GM21717 (cell line): ENCODE results near the gene ARHGAP35.
"Not testable (repeated sequence)": the region's sequence is repeated elsewhere in the genome, so short reads cannot be mapped to it uniquely, and the experiment has no call there.

Experiments used
- ATAC-seq: cut with Tn5 transposase; IDR thresholded peaks from one replicate; pipeline ENCODE4 v1.9.1; 2021; ENCODE audit warnings: mild to moderate bottlenecking, moderate library complexity; ENCODE audit not compliant: unreplicated experiment

ARHGAP35 gene

DNA sequence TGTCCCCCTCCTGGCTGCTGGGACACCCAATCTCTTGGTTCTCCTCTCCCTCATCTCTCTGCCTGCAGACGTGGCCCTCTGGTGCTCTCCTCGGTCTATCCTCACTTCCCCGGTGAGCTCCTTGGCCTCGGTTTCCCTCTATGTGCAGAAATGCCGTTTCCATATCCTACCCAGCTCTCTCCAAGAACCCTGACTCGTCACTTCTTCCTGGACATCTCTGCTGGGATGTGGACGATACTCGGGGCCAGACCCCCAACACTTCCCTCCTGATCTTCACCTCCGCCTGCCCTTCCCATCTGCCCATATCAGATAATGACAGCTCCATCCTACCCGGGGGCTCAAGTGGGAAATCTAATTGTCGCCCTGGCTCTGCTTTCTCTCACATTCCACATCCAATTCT, 18.0 kb upstream of the ARHGAP35 start:
- ATAC-seq, result no peak

DNA sequence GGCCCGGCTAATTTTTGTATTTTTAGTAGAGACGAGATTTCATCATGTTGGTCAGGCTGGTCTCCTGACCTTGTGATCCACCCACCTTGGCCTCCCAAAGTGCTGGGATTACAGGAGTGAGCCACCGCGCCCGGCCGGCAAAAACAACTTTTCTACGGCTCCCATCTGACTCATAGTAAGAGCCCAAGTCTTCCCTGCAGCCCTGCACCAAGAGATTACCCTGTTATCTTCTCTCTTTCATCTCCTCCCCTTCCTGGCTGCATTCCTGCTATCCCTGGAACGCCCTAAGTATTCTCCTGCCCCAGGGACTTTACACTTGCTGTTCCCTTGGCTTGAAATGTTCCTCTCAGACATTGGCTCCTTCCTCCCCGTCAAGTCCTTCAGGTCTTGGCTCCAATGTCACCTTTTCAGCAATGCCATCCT, 16.7 kb upstream of the ARHGAP35 start:
- ATAC-seq, result no peak

DNA sequence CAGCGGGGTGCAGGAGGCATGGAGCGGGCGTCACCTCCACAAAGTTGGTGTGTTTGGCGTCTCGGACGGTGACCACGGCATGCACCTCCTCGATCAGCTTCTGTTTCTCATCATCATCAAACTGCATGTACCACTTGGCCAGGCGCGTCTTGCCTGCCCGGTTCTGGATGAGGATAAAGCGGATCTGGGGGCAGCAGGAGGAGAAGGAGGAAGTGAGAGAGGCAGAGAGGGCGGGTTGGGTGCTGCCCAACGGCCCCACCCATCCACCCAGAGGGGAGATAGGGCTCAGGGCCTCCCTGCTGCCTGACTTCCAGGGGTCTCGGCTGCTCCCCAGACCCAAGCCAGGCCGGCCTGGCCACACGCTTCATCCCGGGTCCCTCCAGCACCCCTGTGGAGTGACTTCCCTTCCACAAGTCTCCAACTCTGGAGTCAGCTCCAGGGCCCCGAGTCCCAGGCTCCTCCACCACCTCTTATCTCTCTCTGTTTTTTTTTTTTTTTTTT, 14.8 kb upstream of the ARHGAP35 start:
- no peak for ATAC-seq

DNA sequence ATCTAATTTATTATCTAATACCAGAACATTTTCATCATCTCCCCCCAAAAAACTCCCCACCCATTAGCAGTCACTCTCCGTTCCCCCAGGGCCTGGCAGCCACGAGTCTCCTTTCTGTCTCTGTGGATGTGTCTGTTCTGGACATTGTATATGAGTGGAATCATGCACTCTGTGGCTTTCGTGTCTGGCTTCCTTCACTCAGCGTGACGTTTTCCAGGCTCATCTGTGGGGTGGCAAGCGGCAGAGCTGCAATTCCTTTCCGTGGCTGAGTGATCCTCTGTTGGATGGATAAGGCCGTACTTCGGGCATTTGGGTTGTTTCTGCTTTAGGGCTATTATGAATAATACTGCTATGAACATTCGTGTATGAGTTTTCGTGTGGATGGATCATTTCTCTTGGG, 13.3 kb upstream of the ARHGAP35 start:
- no peak for ATAC-seq

DNA sequence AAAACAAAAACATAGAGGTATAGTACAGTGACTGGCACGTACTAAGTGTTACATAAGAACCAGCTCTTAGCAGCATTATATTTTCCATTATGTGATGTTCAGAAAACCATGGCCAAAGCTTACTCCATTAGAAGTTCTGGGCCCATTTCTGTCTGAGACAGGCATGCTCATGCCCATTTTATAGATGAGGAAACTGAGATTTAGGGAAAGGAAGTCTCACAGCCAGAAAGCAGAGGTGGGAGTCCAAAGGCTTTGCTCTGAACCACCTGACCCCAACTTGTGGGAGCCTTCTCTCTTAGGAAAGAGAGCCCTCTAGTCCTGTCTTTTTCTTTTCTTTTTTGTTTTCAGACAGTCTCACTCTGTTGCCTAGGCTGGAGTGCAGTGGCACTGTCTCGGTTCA, 12.4 kb upstream of the ARHGAP35 start:
- ATAC-seq, result no peak

DNA sequence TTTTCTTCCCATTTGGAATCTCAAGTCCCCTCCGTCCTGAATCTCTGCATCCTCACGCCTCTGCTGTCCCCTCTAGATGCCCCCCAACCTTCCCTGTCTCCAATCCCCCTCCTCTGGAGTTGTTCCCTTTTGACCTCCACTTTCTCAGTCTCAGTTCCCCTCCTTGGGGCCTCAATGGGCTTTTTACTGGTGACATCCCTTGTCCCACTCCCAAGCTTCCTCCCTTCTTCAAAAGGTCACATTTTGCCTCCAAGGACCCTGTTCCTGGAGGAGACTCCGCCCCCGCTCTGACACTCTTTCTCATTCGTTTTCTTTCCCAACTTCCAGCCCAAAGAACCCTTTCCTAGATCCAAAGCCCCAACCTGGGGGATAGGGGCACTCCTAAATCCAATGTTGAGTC, 11.2 kb upstream of the ARHGAP35 start:
- ATAC-seq, result no peak

DNA sequence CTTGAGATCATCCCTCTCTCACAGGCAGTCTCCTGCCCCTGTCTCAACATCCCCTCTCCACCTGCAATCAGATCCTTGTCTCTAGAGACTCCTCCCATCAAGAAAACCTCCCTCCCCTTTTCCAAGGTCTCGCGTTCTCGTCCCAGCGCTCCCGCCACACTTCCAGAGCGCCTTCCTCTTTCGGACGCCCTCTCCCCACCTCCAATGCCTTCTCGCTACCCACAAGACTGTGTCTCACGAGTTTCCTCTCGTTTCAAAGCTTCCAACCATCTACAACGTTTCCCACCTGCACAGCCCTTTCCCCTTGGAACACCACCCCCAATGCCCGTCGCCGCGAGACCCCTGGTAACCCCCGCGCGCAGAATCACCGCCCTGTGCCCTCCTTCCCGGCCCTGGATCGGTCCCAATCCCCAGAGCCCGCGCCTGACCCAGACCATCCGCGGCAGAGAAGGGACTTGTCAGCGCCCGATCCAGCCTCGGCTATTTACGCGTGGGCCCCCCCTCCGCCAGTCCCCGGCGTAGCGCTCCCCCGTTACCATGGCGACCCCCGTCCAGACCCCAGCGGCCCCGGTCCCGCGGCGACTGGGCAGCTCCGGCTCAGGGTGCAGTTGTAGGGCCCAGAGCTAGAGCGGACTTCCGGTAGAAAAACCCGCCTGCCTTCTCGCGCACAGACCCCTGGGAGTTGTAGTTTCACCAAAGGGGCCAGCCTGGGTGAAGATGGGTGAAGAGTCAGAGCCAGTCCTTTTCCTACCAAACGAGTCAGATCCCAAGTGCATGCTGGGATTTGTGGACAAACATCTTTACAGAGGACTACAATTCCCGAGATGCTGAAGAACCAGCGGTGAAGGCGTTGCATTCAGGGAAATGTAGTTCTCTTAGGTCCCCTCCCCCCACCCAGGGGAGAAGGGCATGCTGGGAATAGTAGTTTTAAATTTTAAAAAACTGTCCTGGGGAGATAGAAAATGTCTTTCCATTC, 10.3 kb upstream of the ARHGAP35 start, which contains the start of gene AP2S1:
Gene AP2S1 (minus strand): TSS at position 619 of the 976 bp plus-strand sequence. CDS start 80 bp downstream, at position 539.
- ATAC-seq, result peak; percentile 78

DNA sequence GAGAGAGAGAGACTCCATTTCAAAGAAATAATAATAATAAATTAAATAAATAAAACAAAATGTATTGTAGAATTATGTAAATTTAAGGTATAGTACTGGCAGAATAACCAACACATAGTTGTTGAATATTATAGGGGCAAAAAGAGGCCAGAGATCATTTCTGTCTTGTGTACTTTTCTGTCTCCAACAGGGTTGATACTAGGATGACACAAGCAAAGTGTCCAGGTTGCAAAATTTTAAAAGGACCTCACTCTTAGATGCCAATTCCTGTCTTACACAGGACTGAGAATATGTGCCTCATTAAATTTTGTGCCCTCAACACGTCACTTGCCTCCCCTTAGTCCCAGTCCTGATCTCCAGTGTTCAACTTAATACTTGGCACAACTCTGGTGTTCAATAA, 8.0 kb upstream of the ARHGAP35 start:
- no peak for ATAC-seq

DNA sequence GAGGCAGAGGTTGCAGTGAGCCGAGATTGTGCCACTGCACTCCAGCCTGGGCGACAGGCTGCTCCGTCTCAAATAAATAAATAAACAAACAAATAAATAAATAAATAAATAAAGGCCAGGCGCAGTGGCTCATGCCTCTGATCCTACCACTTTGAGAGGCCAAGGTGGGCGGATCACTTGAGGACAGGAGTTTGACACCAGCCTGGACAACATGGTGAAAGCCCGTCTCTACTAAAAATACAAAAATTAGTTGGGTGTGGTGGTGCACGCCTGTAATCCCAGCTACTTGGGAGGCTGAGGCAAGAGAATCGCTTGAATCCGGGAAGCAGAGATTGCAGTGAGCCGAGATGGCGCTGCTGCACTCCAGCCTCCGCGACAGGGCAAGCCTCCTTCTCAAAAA, 6.1 kb upstream of the ARHGAP35 start:
- not testable (repeated sequence) for ATAC-seq

DNA sequence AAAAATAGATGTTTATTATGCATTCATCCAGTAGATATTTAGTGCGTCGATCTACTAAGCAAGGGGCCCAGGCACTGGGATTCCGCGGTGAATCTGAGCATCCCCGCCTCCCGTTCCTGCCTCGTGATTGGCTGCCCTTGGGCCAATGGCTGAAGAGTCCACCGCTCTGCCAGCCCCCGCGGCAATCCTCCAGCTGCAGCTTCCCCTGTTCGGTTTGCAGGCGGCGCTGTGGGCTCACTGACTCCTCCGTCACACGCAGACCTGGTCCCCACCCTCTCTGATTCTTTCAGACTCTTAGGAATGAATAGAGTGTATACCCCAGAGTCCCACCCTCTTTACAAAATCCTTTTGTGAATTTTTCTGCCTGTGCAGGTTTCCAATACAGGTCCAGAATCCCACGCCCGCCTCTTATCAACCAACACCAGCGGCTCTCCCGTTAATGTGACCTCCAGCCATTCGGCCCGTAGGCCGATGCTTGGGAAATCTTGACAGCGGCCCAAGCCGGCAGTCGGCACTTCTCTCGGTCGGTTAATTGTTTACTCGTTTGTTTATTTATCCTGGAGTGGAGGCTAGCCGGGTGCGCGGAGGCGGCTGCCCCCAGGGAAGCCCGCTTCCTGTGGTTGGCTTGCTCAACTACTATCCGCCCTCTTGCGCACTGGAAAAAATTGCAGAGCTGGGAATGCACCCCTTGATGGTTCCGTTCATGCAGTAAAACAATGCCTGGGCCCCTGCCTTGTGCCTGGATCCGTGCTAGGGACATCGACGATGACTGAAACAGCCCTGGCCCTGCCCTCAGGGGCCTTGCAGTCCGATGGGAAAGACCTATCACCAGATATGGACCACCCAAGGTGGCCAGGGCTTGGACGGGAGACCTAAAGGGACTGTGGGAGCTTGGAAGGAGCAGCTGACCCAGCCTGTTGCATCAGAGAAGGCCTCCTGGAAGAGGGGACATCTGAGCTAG, 4.5 kb upstream of the ARHGAP35 start:
- peak; percentile 37 for ATAC-seq

DNA sequence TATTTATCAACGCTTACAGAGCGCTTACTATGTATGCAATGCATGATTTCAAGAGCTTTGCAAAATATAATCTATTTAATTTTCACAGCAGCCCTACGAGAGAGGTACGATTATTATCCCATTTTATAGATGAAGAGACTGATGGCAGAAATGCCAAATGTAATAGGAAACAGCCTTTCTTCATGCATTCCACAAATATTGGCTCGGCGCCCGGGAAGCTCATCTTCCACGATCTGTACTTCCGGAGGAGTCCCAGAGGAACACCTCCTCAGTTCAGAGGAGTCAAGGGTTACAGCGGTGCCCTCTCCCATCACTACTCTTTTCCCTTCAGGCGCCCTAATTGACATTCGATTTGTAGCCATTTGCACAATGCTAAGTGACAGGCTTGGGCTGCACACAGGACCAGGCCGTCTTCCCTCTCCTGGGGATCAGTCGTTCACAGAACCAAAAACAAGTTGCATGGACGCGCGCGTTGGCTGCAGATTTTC, 1.1 kb upstream of the ARHGAP35 start:
- ATAC-seq, result peak; percentile 9

DNA sequence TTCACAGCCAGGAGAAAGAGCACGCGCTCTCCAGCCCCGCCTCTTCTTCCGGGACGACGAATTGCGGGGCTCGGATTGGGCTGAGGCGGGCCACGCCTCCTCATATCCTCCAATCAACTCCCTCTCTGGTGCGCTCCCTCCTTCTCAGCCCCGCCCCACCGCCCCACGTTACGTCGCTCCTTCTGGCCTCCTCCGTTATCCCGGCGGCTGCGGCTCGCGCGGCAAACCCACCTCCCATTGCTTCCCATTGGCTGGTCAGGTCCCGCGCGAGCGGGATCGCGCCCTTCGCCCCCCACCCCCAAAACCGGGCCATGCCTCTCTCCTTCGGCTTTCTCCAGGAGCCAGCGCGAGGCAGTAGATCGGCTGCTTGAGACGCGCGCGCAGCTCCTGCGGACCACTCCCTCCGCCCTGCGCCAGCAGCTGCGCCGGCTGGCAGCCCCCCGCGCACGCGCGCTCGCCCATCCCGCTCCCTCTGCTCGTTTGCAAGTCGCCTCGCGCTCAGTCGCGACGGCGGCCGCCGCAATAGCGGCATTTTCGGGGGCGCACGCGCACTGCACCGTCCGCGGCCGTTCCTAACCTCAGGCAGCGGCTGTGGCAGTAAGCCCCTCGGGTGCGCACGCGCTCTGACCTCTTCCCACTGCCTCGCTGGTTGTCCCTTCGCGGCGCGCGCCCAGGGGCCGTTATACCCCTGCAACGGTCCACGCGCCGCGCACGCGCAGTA, 512 bp upstream of the ARHGAP35 start:
- peak; percentile 61 for ATAC-seq

DNA sequence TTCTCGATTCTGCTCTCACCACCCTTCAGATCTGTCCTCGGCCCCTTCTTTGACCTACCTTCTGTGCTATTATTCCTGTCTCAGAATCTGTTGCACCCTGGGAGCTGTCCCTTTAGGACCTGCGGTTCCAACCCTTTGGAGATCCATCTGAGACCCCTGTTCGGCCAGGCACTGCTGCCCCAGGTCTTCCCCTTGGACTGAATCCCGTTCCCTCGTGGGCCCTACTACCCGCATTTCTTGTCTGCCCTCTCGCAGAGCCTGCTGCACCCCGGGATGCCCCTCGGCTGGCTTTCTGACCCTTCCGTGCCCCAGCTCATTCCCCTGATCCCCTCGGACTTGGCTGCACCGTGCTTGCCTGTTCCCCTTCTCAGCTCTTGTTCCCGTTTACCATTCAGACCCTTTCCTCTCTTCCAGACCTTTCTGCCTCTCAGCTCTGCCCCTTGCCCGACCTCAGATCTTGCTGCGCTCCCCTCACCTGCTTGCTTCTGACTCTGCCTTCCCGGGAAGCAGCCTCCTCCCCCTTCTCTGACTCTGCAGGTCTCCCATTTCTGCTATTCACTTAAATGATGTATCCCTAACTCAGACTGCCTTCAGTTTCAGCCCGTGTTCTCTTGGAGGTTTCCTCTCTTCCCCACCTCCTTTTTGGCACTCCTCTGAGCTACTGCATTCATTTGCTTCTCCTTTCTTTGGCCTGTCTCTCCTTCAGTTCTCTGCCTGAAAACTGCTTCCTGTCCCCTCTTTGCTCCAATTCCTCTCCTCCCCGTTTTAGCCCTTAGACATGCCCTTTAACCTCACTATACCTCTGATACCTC, 1.1 kb downstream of the ARHGAP35 start:
- ATAC-seq, result no peak

DNA sequence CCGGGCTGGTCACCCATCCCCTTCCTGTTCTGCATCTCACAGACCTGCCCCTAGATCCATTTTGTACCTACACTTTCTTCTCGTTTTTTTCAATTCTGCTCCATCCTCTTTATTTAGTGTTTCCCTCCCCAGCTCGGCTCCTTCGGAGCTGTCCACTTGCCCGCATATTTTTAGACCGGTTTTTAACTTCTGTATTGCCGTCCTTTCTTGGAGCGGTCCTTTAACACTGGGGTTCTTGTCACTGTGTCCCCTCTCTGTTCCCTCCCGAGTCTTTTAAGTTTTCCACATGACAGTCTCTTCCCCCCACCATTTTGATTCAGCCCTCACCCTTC, 1.7 kb downstream of the ARHGAP35 start:
- no peak for ATAC-seq

DNA sequence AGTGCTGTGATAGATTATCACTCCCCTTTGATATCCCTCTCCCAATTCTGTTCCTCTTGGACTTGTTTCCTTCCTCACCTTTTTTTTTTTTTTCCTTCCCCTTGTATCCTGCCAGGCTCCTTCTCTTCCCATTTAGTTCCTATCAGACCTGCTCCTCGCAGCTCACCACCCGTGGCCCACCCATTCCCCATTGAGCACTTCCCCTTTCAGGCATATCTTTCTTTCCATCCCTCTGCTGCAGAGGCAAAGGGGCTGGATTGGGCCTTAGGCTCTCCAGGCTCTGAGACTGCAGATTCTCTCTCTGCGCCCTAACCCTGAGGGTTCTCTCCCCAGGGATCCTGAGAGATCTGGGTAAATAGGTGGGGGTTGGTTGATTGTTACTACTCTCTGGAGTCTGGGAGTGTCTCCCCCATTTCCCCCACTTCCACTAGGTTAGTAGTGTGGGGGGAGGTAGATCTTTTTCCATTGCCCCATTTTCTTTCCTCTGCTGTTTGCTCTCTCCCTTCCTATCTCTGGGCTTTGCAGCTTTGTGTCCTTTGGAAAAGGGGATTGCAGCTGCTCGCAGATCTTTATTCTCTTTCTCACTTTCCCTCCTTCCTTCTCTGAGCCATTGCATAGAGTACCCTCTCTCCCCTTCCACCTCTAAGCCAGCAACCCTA, 2.3 kb downstream of the ARHGAP35 start:
- no peak for ATAC-seq

DNA sequence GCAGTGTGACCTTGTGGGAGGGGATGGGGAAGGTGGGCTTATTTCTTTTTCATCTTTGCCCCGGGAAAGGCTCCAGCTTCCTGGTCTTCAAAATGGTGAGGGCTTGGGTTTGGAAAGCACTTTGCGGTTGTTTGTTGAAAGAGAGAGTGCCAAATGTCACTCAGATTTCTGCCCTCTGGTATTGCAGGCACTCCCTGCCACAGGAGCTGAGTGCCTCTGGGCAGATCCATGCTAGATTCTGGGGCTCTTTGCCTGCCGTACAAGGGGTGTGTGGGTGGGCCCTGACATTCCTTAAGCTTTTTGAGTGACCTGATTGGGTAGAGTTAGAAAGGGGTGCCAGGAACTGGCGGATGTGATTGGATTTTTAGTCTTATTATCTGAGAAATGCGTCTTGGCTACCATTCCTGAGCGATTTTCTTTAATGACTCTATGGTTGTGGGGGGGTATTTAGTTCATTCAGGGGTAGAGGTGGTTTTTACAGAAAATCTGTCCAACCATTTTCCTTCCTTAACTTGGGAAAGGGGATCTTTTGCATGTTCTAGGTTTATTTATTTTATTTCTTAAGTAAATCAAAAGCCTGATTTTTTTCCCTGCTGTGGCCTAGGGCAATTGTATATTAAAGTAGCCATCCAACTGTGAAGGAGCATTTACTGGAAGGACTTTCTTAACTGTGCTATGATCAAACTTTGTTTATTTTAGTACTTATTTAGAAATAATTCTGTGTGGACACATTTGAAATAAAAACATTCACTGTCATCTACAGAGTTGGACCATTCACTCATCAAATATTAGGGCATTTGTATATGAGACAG, 3.2 kb downstream of the ARHGAP35 start:
- ATAC-seq, result no peak

DNA sequence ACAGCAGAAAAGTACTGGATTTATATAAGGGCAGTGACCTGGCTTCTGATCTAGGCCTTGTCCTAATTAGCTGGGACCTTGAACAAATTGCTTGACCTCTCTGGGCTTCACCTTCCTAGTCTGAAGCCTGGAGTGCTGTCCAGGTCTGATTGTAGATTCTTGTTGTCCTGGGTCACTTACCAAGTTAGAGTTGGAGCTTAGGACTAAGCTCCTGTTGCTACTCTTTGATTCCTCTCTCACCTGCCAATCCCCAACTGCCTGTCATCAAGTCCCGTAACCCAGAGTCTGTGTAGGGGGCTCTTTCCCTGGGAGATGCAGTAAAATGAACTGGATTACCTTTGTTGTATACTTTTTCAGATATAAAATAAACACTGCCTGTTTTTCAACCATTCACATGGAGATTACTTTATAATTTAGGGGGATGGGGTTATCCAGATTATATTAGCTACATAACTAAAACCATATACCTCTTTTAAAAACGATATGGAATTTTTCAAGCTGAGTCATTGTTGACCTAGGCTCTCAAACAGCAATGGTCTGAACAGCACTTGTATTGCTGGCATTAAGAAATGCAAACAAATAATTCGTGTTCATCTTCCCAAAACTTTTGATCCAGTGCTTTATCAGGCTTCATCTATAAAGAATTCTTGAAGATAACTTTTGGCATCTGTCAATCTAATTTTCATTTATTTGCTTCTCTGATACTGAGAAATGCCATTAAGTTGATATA, 5.8 kb downstream of the ARHGAP35 start:
- ATAC-seq, result no peak

DNA sequence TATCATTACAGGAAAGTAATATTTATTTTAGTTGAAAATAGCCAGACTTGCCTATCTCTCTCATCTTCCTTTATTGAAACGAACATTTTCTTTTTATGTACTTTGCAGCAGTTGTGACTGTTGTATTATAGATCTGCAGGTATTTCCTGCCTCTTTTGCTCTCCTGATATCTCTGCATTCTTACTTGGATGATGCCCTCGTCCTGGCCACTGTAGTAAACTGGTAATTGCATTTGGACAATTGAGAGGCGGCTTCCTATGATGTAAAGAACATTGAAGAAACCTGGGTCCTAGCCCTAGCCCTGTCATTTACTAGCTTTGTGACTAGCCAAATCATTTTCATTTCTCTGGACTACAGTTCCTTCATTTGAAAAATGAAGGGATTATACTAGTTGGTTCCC, 6.4 kb downstream of the ARHGAP35 start:
- no peak for ATAC-seq
